Fibroblast of skin of abdomen (primary cell): ENCODE measurements around the gene SLC26A1.
A peak's percentile ranks its signal among the peaks of the same experiment; 100 is the strongest.

Experiments
- DNase-seq: peaks from one replicate; pipeline ENCODE4 v3.0.0-alpha.2; 2013

Gene SLC26A1

GRCh38 chr4:998096-998691 is 5.0 kb upstream of the SLC26A1 start:
- DNase-seq, result no peak

GRCh38 chr4:997375-998071 is 4.3 kb upstream of the SLC26A1 start:
- DNase-seq, result no peak

GRCh38 chr4:996997-997374 is 3.8 kb upstream of the SLC26A1 start:
- no peak for DNase-seq

- DNase-seq, result no peak
Observed at GRCh38 chr4:996030-996996, 3.1 kb upstream of the SLC26A1 start.

GRCh38 chr4:995311-996026 is 2.3 kb upstream of the SLC26A1 start:
- no peak for DNase-seq

- DNase-seq, result no peak
Observed at GRCh38 chr4:992297-993110, 700 bp downstream of the SLC26A1 start.

- DNase-seq, result no peak
Observed at GRCh38 chr4:991451-992296, 1.5 kb downstream of the SLC26A1 start.

GRCh38 chr4:990746-991367 is 2.3 kb downstream of the SLC26A1 start:
- no peak for DNase-seq

- DNase-seq, result no peak
Observed at GRCh38 chr4:989722-990471, 3.3 kb downstream of the SLC26A1 start.

- DNase-seq, result no peak
Observed at GRCh38 chr4:988726-989721, 4.2 kb downstream of the SLC26A1 start.

GRCh38 chr4:987624-988513 is 5.3 kb downstream of the SLC26A1 start:
- DNase-seq, result no peak

- peak; percentile 65 for DNase-seq
Observed at GRCh38 chr4:986879-987623, 6.2 kb downstream of the SLC26A1 start, which contains the start of gene IDUA. TSS of gene IDUA (plus strand) at chr4:987044. CDS start at chr4:987085, 41 bp downstream.

- DNase-seq, result no peak
Observed at GRCh38 chr4:986428-986878, 6.8 kb downstream of the SLC26A1 start.

GRCh38 chr4:985123-985830 is 7.9 kb downstream of the SLC26A1 start:
- DNase-seq, result peak; percentile 34

- DNase-seq, result no peak
Observed at GRCh38 chr4:984336-985054, 8.7 kb downstream of the SLC26A1 start.
